Activated naive CD8-positive, alpha-beta T cell treated with anti-CD3 and anti-CD28 coated beads for 36 hours (primary cell): Measurements from ENCODE around the gene CHFR. TPM values are rescaled to one million over a fixed set of nuclear protein-coding genes. Genes with fewer than 3 reads are reported as not detected.
"Not testable (repeated sequence)": the region's sequence is repeated elsewhere in the genome, so short reads cannot be mapped to it uniquely, and the experiment has no call there.

Source experiments
- DNase-seq: peaks from one replicate; pipeline ENCODE4 v3.0.0; 2021
- H3K27ac Mint-ChIP-seq: one replicate; pipeline ENCODE4 v1.8.0; 2022; ENCODE audit warnings: mild to moderate bottlenecking, moderate library complexity, mixed read lengths
- H3K27me3 Mint-ChIP-seq: one replicate; pipeline ENCODE4 v1.8.0; 2022; ENCODE audit warnings: mild to moderate bottlenecking, mixed read lengths
- H3K36me3 Mint-ChIP-seq: one replicate; pipeline ENCODE4 v1.8.0; 2021; ENCODE audit warnings: mild to moderate bottlenecking, mixed read lengths
- H3K4me1 Mint-ChIP-seq: one replicate; pipeline ENCODE4 v1.8.0; 2021; ENCODE audit warnings: mixed read lengths
- H3K4me3 Mint-ChIP-seq: one replicate; pipeline ENCODE4 v1.8.0; 2022; ENCODE audit warnings: mild to moderate bottlenecking, moderate library complexity, mixed read lengths
- H3K9me3 Mint-ChIP-seq: one replicate; pipeline ENCODE4 v1.8.0; 2022; ENCODE audit warnings: mixed read lengths
- total RNA-seq, 2 experiments: library from RNA; stranded (reverse); gene quantifications; one replicate each; pipeline ENCODE4 v1.2.3, GENCODE V29; 2021

The CHFR gene
- total RNA-seq, 2 experiments from 2014 or later: 47.9 to 48.6 TPM

GRCh38 chr12:132858718-132859266 lies 28.6 kb downstream of the CHFR start:
- DNase-seq: no peak
- H3K27me3 Mint-ChIP-seq: no peaks in the 10 kb centered on the region
- H3K27ac Mint-ChIP-seq: no peak overlapping the region
- H3K9me3 Mint-ChIP-seq: no peaks in the 10 kb centered on the region
- H3K4me1 Mint-ChIP-seq: no peaks in the 10 kb centered on the region
- H3K4me3 Mint-ChIP-seq: no peak overlapping the region
- H3K36me3 Mint-ChIP-seq: peaks cover 25% of the 10 kb centered on the region

- not testable (repeated sequence) for H3K9me3 Mint-ChIP-seq, H3K27me3 Mint-ChIP-seq, DNase-seq, H3K27ac Mint-ChIP-seq, H3K4me1 Mint-ChIP-seq, H3K4me3 Mint-ChIP-seq
- H3K36me3 Mint-ChIP-seq: peaks cover 29% of the 10 kb centered on the region
Measured at GRCh38 chr12:132857019-132857418, 30.4 kb downstream of the CHFR start.

- H3K36me3 Mint-ChIP-seq: peaks cover 29% of the 10 kb centered on the region
- H3K27me3 Mint-ChIP-seq: no peaks in the 10 kb centered on the region
- no peaks in the 10 kb centered on the region for H3K4me1 Mint-ChIP-seq
- no peak overlapping the region for H3K4me3 Mint-ChIP-seq
- no peak for DNase-seq
- no peak overlapping the region for H3K27ac Mint-ChIP-seq
- H3K9me3 Mint-ChIP-seq: no peaks in the 10 kb centered on the region
Measured at GRCh38 chr12:132856581-132856980, 30.8 kb downstream of the CHFR start.

- DNase-seq, H3K27me3 Mint-ChIP-seq, H3K9me3 Mint-ChIP-seq, H3K27ac Mint-ChIP-seq, H3K4me3 Mint-ChIP-seq, H3K4me1 Mint-ChIP-seq: not testable (repeated sequence)
- H3K36me3 Mint-ChIP-seq: peaks cover 26% of the 10 kb centered on the region
Measured at GRCh38 chr12:132855211-132855610, 32.2 kb downstream of the CHFR start.

GRCh38 chr12:132853285-132854092 lies 33.9 kb downstream of the CHFR start:
- Mint-ChIP-seq H3K9me3 (no peaks in the 10 kb centered on the region), H3K27ac (no peak overlapping the region), H3K4me3 (no peak overlapping the region), H3K27me3 (no peaks in the 10 kb centered on the region), H3K4me1 (peaks cover 1% of the 10 kb centered on the region), H3K36me3 (peaks cover 24% of the 10 kb centered on the region)
- DNase-seq: no peak

- Mint-ChIP-seq H3K4me3 (no peak overlapping the region), H3K4me1 (peaks cover 10% of the 10 kb centered on the region), H3K27me3 (no peaks in the 10 kb centered on the region), H3K27ac (no peak overlapping the region), H3K9me3 (no peaks in the 10 kb centered on the region), H3K36me3 (peaks cover 28% of the 10 kb centered on the region)
- DNase-seq: no peak
Measured at GRCh38 chr12:132852496-132852895, 34.9 kb downstream of the CHFR start.

GRCh38 chr12:132851465-132851864 lies 35.9 kb downstream of the CHFR start:
- Mint-ChIP-seq H3K4me1 (peaks cover 16% of the 10 kb centered on the region), H3K27me3 (no peaks in the 10 kb centered on the region), H3K36me3 (peaks cover 31% of the 10 kb centered on the region), H3K4me3 (no peak overlapping the region), H3K27ac (no peak overlapping the region), H3K9me3 (no peaks in the 10 kb centered on the region)
- DNase-seq: no peak

GRCh38 chr12:132850291-132850690 lies 37.1 kb downstream of the CHFR start:
- H3K36me3 Mint-ChIP-seq: peaks cover 29% of the 10 kb centered on the region
- no peak overlapping the region for H3K27ac Mint-ChIP-seq
- no peak overlapping the region for H3K4me3 Mint-ChIP-seq
- no peaks in the 10 kb centered on the region for H3K9me3 Mint-ChIP-seq
- no peak for DNase-seq
- no peaks in the 10 kb centered on the region for H3K27me3 Mint-ChIP-seq
- H3K4me1 Mint-ChIP-seq: peaks cover 16% of the 10 kb centered on the region

- Mint-ChIP-seq H3K27ac (no peak overlapping the region), H3K27me3 (no peaks in the 10 kb centered on the region), H3K36me3 (peaks cover 24% of the 10 kb centered on the region), H3K4me3 (no peak overlapping the region), H3K9me3 (no peaks in the 10 kb centered on the region), H3K4me1 (peaks cover 16% of the 10 kb centered on the region)
- no peak for DNase-seq
Measured at GRCh38 chr12:132848521-132848920, 38.9 kb downstream of the CHFR start.

- peaks cover 21% of the 10 kb centered on the region for H3K36me3 Mint-ChIP-seq
- no peaks in the 10 kb centered on the region for H3K9me3 Mint-ChIP-seq
- no peaks in the 10 kb centered on the region for H3K27me3 Mint-ChIP-seq
- peaks cover 16% of the 10 kb centered on the region for H3K4me1 Mint-ChIP-seq
- no peak overlapping the region for H3K4me3 Mint-ChIP-seq
- DNase-seq: no peak
- peak overlapping the region; percentile 38 for H3K27ac Mint-ChIP-seq
Measured at GRCh38 chr12:132847363-132848356, 39.7 kb downstream of the CHFR start.

- H3K27me3 Mint-ChIP-seq, H3K9me3 Mint-ChIP-seq, DNase-seq, H3K27ac Mint-ChIP-seq, H3K4me3 Mint-ChIP-seq: not testable (repeated sequence)
- H3K36me3 Mint-ChIP-seq: peaks cover 40% of the 10 kb centered on the region
- H3K4me1 Mint-ChIP-seq: peaks cover 19% of the 10 kb centered on the region
Measured at GRCh38 chr12:132844681-132845080, 42.7 kb downstream of the CHFR start.

GRCh38 chr12:132842449-132843045 lies 44.9 kb downstream of the CHFR start:
- Mint-ChIP-seq H3K4me3 (no peak overlapping the region), H3K27ac (no peak overlapping the region), H3K4me1 (peaks cover 11% of the 10 kb centered on the region), H3K9me3 (no peaks in the 10 kb centered on the region), H3K36me3 (peaks cover 42% of the 10 kb centered on the region), H3K27me3 (no peaks in the 10 kb centered on the region)
- no peak for DNase-seq

GRCh38 chr12:132841151-132841550 lies 46.3 kb downstream of the CHFR start:
- Mint-ChIP-seq H3K9me3 (no peaks in the 10 kb centered on the region), H3K4me3 (no peak overlapping the region), H3K36me3 (peaks cover 37% of the 10 kb centered on the region), H3K4me1 (peaks cover 14% of the 10 kb centered on the region), H3K27me3 (no peaks in the 10 kb centered on the region), H3K27ac (no peak overlapping the region)
- no peak for DNase-seq

GRCh38 chr12:132840536-132840935 lies 46.9 kb downstream of the CHFR start:
- H3K27me3 Mint-ChIP-seq: no peaks in the 10 kb centered on the region
- DNase-seq: no peak
- H3K4me3 Mint-ChIP-seq: no peak overlapping the region
- peaks cover 33% of the 10 kb centered on the region for H3K36me3 Mint-ChIP-seq
- H3K4me1 Mint-ChIP-seq: peaks cover 14% of the 10 kb centered on the region
- no peaks in the 10 kb centered on the region for H3K9me3 Mint-ChIP-seq
- H3K27ac Mint-ChIP-seq: no peak overlapping the region
